Activated CD4-positive, alpha-beta T cell treated with anti-CD3 and anti-CD28 coated beads, Interleukin-2, amount 10 ng/mL, durations not matched to agents 24 days and 14 days (primary cell): ENCODE measurements around the gene ARHGAP25. TPM values are rescaled to one million over a fixed set of nuclear protein-coding genes. Genes with fewer than 3 reads are reported as not detected.

Experiments
- DNase-seq: peaks from one replicate; pipeline ENCODE4 v3.0.0; 2022
- H3K27ac Mint-ChIP-seq: one replicate; pipeline ENCODE4 v1.8.0; 2022; ENCODE audit warnings: mild to moderate bottlenecking, mixed read lengths
- H3K27me3 Mint-ChIP-seq: one replicate; pipeline ENCODE4 v1.8.0; 2022; ENCODE audit warnings: mixed read lengths
- H3K36me3 Mint-ChIP-seq: one replicate; pipeline ENCODE4 v1.8.0; 2022; ENCODE audit warnings: low read depth, mild to moderate bottlenecking, mixed read lengths
- H3K4me1 Mint-ChIP-seq: one replicate; pipeline ENCODE4 v1.8.0; 2021; ENCODE audit warnings: mixed read lengths
- H3K4me3 Mint-ChIP-seq: one replicate; pipeline ENCODE4 v1.8.0; 2022; ENCODE audit warnings: mild to moderate bottlenecking, moderate library complexity, mixed read lengths
- H3K9me3 Mint-ChIP-seq: one replicate; pipeline ENCODE4 v1.8.0; 2021; ENCODE audit warnings: mixed read lengths
- intact Hi-C: fragments of 100-400 bp; cut with micrococcal nuclease; formaldehyde crosslinking; loops from one replicate; pipeline ENCODE4 v1.15.1; 2023
- total RNA-seq: library from RNA; stranded (reverse); gene quantifications from 2 replicates; pipeline ENCODE4 v1.2.3, GENCODE V29; 2022

ARHGAP25 gene
- total RNA-seq, 1 donor from 2014 or later, result 37.8 TPM

DNA sequence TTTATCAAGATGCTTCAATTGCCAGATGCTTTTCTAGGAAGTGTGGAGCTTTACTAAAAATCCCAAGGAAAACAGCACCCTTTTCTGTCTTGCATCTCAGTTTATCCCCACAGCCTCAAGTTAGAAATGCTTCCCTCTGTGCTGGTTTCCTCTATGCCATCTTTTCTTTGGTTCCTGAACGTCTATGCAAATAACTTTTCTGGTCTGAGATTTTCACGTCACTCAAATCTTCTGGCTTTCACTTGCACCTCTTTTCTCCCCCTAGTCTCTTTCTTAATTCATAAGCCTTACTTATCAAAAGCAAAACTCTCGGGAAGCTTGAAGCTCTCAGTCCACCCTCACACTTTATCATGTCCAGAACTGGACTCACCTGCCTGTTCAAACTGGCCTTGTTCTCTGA lies 33.9 kb downstream of the ARHGAP25 start:
- H3K4me3 Mint-ChIP-seq, result peak overlapping the region; percentile 71
- H3K27me3 Mint-ChIP-seq, result no peaks in the 10 kb centered on the region
- H3K4me1 Mint-ChIP-seq, result peaks cover 90% of the 10 kb centered on the region
- intact Hi-C loops, result loop anchor here (5.0 to 10.0 kb wide), 2 partner anchors 516 to 1316 kb away; partner anchors contain the start of genes PCBP1 and PPP3R1
- H3K9me3 Mint-ChIP-seq, result no peaks in the 10 kb centered on the region
- peak; percentile 60 for DNase-seq
- H3K36me3 Mint-ChIP-seq, result peaks cover 10% of the 10 kb centered on the region
- H3K27ac Mint-ChIP-seq, result peak overlapping the region; percentile 95

GRCh38 chr2:68768951-68769350 lies 34.3 kb downstream of the ARHGAP25 start:
- peak overlapping the region; percentile 95 for H3K27ac Mint-ChIP-seq
- intact Hi-C loops, result loop anchor here (5.0 to 10.0 kb wide), 2 partner anchors 517 to 1316 kb away; partner anchors contain the start of genes PCBP1 and PPP3R1
- H3K36me3 Mint-ChIP-seq, result peaks cover 15% of the 10 kb centered on the region

DNA sequence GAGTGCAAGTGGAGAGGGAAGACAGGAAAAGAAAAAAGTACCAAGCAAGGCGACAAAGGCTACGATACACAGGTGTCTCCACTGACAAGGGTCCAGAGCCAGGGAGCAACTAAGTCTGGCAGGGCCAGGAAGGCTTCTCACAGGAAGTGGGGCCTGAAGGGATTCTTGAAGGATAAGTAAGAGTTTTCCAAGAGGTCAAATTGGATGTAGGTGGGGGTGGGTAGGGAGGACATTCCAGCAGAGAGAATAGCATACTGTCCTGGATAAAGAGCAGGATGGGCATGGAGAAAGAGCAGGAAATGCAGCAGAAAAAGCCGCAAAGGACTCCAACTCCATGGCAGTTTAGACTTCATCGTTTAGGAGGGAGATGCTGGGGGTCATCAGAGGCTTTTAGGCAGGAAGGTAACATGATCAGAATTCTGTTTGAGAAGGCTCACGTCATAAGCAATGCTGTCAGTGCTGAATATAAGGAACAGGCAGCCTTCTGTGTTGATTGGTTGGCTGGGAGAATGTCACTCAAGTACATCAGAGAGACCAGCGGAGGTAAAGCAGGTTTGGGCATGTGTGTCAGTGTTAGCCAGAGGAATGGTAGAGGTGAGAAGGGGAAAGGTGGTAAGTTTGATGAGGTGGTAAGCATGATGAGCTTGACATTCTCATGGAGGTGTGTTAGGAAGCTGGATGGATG lies 35.1 kb downstream of the ARHGAP25 start:
- intact Hi-C loops, result loop anchor here (1.0 to 10.0 kb wide), 5 partner anchors 7 to 1315 kb away; partner anchors contain the start of genes PCBP1 and PPP3R1
- Mint-ChIP-seq H3K36me3 (peaks cover 21% of the 10 kb centered on the region), H3K27me3 (no peaks in the 10 kb centered on the region), H3K27ac (peak overlapping the region; percentile 92), H3K9me3 (no peaks in the 10 kb centered on the region), H3K4me1 (peaks cover 93% of the 10 kb centered on the region), H3K4me3 (peak overlapping the region; percentile 71)
- peak; percentile 67 for DNase-seq

More at GRCh38 chr2:68768951-68769350, 34.3 kb downstream of the ARHGAP25 start:
- DNase-seq, result no peak
- H3K9me3 Mint-ChIP-seq, result no peaks in the 10 kb centered on the region
- peak overlapping the region; percentile 71 for H3K4me3 Mint-ChIP-seq
- peaks cover 93% of the 10 kb centered on the region for H3K4me1 Mint-ChIP-seq
- H3K27me3 Mint-ChIP-seq, result no peaks in the 10 kb centered on the region

GRCh38 chr2:68770271-68771111 lies 35.9 kb downstream of the ARHGAP25 start:
- Mint-ChIP-seq H3K27ac (peak overlapping the region; percentile 92), H3K4me3 (peak overlapping the region; percentile 71), H3K27me3 (no peaks in the 10 kb centered on the region), H3K9me3 (no peaks in the 10 kb centered on the region), H3K4me1 (peaks cover 94% of the 10 kb centered on the region), H3K36me3 (peaks cover 27% of the 10 kb centered on the region)
- intact Hi-C loops, result loop anchor here (1.0 kb wide), 3 partner anchors 8 to 117 kb away; no protein-coding TSS in a partner anchor
- peak; percentile 72 for DNase-seq

DNA sequence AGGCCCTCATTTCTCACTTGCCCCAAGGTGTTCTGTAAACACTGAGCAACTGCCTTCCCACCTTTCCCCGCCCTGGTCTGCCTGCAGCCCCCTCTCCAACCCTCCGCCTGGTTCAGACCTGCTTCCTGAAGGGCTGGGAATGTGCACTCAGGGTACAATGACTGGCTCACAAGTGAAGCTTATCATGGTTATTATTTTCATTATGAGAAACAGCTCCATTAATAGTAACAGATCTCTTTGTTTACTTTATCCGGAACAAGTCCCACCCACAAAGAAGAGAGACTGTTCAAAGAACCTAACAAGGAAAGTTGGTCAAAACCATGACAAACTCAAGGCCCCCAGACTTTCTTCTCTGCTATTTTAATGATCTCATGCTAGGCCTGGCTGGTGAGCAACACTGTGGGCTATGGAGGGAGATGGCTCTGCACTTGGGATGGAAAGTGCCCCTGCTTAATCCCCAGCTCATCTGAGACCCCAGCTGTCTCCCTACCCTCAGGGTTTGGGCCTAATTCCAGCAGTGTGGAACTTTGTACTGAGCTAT lies 36.7 kb downstream of the ARHGAP25 start:
- peak; percentile 55 for DNase-seq
- peaks cover 94% of the 10 kb centered on the region for H3K4me1 Mint-ChIP-seq
- H3K27me3 Mint-ChIP-seq, result no peaks in the 10 kb centered on the region
- intact Hi-C loops, result no loop called here
- no peaks in the 10 kb centered on the region for H3K9me3 Mint-ChIP-seq
- peak overlapping the region; percentile 92 for H3K27ac Mint-ChIP-seq
- H3K4me3 Mint-ChIP-seq, result peak overlapping the region; percentile 71
- H3K36me3 Mint-ChIP-seq, result peaks cover 35% of the 10 kb centered on the region

DNA sequence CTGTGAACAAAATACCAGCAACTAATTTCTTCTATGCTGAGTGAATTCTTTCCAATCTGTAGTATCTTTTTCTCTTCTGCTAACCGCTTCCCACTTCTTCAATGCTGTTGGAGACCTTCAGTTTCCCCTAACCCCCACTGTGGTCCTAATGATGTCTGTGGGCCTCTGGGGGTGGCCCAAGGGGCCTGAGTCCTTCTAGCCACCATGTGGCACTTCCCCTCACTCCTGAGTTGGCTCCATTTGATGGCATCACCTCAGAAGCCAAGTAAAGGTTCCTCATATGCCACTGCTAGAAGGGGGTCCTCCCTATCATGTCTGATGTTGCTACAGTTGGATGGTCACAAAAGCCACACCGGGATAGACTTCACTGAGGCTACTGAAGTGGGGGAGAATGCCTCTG lies 37.5 kb downstream of the ARHGAP25 start:
- no peaks in the 10 kb centered on the region for H3K9me3 Mint-ChIP-seq
- H3K27me3 Mint-ChIP-seq, result no peaks in the 10 kb centered on the region
- peaks cover 42% of the 10 kb centered on the region for H3K36me3 Mint-ChIP-seq
- H3K4me3 Mint-ChIP-seq, result peak overlapping the region; percentile 67
- intact Hi-C loops, result no loop called here
- H3K4me1 Mint-ChIP-seq, result peaks cover 93% of the 10 kb centered on the region
- DNase-seq, result peak; percentile 53
- H3K27ac Mint-ChIP-seq, result peak overlapping the region; percentile 86

GRCh38 chr2:68774569-68775271 lies 40.1 kb downstream of the ARHGAP25 start:
- intact Hi-C loops, result loop anchor here (1.0 to 2.0 kb wide), 4 partner anchors 8 to 23 kb away; no protein-coding TSS in a partner anchor
- Mint-ChIP-seq H3K27ac (peak overlapping the region; percentile 96), H3K4me3 (peak overlapping the region; percentile 88), H3K27me3 (no peaks in the 10 kb centered on the region), H3K36me3 (peaks cover 50% of the 10 kb centered on the region), H3K9me3 (no peaks in the 10 kb centered on the region), H3K4me1 (peaks cover 81% of the 10 kb centered on the region)
- peak; percentile 89 for DNase-seq

DNA sequence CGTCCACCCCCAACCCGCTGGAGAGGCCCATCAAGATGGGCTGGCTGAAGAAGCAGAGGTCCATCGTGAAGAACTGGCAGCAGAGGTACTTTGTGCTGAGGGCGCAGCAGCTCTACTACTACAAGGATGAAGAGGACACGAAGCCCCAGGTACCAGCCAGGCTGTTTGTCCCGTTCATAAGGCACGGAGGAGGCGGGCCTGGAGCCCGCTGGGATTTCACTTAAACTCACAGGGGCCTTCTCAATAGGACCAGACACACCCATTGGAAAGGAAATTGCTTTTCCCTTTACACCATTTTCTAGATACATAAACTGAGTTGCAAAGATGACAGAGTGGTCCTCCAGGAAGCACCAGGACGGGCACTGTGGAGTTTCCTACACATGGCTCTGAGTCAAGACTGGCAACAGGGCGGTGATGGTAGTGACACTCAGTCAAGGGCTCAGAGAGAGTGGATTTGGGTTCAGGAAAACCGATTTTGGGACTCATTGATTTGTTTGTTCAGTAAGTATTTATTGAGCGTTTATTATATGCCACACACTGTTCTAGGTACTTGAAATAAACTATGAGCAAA lies 40.7 kb downstream of the ARHGAP25 start:
- peak; percentile 56 for DNase-seq
- intact Hi-C loops, result loop anchor here (2.0 kb wide), 1 partner anchor 21 kb away; no protein-coding TSS in a partner anchor
- H3K4me3 Mint-ChIP-seq, result peak overlapping the region; percentile 88

GRCh38 chr2:68776124-68776523 lies 41.5 kb downstream of the ARHGAP25 start:
- DNase-seq, result peak; percentile 57
- H3K9me3 Mint-ChIP-seq, result no peaks in the 10 kb centered on the region
- H3K36me3 Mint-ChIP-seq, result peaks cover 60% of the 10 kb centered on the region
- intact Hi-C loops, result no loop called here
- peak overlapping the region; percentile 96 for H3K27ac Mint-ChIP-seq
- H3K4me3 Mint-ChIP-seq, result peak overlapping the region; percentile 88
- no peaks in the 10 kb centered on the region for H3K27me3 Mint-ChIP-seq
- peaks cover 77% of the 10 kb centered on the region for H3K4me1 Mint-ChIP-seq

More for the DNA sequence above, 40.7 kb downstream of the ARHGAP25 start:
- Mint-ChIP-seq H3K9me3 (no peaks in the 10 kb centered on the region), H3K27ac (peak overlapping the region; percentile 96), H3K36me3 (peaks cover 53% of the 10 kb centered on the region), H3K4me1 (peaks cover 78% of the 10 kb centered on the region), H3K27me3 (no peaks in the 10 kb centered on the region)

GRCh38 chr2:68779595-68779994 lies 45.0 kb downstream of the ARHGAP25 start:
- Mint-ChIP-seq H3K4me3 (no peak overlapping the region), H3K9me3 (no peaks in the 10 kb centered on the region), H3K27ac (peak overlapping the region; percentile 75), H3K4me1 (peaks cover 50% of the 10 kb centered on the region), H3K36me3 (peaks cover 63% of the 10 kb centered on the region), H3K27me3 (no peaks in the 10 kb centered on the region)
- DNase-seq, result peak; percentile 55
- intact Hi-C loops, result no loop called here

DNA sequence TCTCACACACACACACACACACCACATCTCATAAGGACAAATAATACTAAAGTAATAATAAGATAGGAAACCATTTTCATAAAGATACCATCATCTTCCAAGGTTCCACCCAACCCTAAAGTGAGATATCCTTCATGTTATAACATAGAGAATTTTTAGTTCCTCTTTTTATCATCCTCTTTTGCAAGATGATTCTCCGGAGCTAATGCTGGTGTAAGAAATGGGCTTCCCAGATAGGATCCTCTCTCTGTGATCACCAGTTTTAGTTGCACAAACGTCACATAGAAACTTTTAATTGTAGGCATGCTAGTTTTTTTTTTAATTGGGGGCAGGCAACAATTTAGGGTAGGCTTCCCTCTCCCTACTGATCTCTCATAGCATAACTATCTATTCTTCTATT lies 49.6 kb downstream of the ARHGAP25 start:
- no peak overlapping the region for H3K4me3 Mint-ChIP-seq
- no peak overlapping the region for H3K27ac Mint-ChIP-seq
- no peak for DNase-seq
- intact Hi-C loops, result no loop called here
- H3K27me3 Mint-ChIP-seq, result no peaks in the 10 kb centered on the region
- peaks cover 36% of the 10 kb centered on the region for H3K36me3 Mint-ChIP-seq
- H3K4me1 Mint-ChIP-seq, result peaks cover 22% of the 10 kb centered on the region
- H3K9me3 Mint-ChIP-seq, result no peaks in the 10 kb centered on the region

DNA sequence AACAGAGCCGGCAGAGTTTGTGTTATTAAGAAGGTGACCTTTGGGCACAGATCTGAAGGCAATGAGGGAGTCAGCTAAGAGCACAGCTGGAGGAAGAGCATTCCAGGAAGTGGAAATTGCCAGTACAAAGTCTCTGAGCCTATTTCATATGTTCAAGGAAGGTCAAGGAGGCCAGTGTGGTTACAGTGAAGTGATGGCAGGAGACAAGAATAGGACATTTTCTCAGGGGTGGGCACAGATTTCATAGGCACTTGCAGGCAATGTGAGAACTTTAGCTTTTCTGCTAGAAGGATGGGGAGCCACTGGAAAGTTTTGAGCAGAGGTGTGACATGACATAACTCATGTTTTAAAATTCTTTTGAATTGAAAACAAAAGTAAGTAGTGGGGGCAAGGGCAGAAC lies 50.3 kb downstream of the ARHGAP25 start:
- intact Hi-C loops, result no loop called here
- H3K27ac Mint-ChIP-seq, result no peak overlapping the region
- no peaks in the 10 kb centered on the region for H3K27me3 Mint-ChIP-seq
- no peak overlapping the region for H3K4me3 Mint-ChIP-seq
- H3K36me3 Mint-ChIP-seq, result peaks cover 37% of the 10 kb centered on the region
- DNase-seq, result no peak
- H3K4me1 Mint-ChIP-seq, result peaks cover 19% of the 10 kb centered on the region
- no peaks in the 10 kb centered on the region for H3K9me3 Mint-ChIP-seq

GRCh38 chr2:68787356-68787755 lies 52.7 kb downstream of the ARHGAP25 start:
- Mint-ChIP-seq H3K36me3 (peaks cover 33% of the 10 kb centered on the region), H3K4me1 (peaks cover 20% of the 10 kb centered on the region), H3K4me3 (no peak overlapping the region), H3K27me3 (no peaks in the 10 kb centered on the region), H3K9me3 (no peaks in the 10 kb centered on the region), H3K27ac (no peak overlapping the region)
- DNase-seq, result no peak
- intact Hi-C loops, result no loop called here
